T-helper 2 cell (primary cell): ENCODE results near the gene PACS2.
"Not testable (repeated sequence)": the region's sequence is repeated elsewhere in the genome, so short reads cannot be mapped to it uniquely, and the experiment has no call there.

Experiments used
- DNase-seq, 5 experiments: peaks; one replicate each; pipeline versions ENCODE4 v3.0.0 to v3.0.0-alpha.2; 2012 to 2022
- total RNA-seq, 2 donors: gene quantifications; one replicate each; lab custom pipeline; 2026; lab: John Stamatoyannopoulos, UW

The PACS2 gene
- 76.1 to 81.1 reads per million in 2 donors for total RNA-seq

GRCh38 chr14:105314287-105315200 is at the start of gene PACS2:
Gene PACS2, plus strand, starts transcription at chr14:105314748. Its CDS starts 171 bp downstream, at chr14:105314919.
- DNase-seq: peak; percentile 62 to 95 (median 71)

DNA sequence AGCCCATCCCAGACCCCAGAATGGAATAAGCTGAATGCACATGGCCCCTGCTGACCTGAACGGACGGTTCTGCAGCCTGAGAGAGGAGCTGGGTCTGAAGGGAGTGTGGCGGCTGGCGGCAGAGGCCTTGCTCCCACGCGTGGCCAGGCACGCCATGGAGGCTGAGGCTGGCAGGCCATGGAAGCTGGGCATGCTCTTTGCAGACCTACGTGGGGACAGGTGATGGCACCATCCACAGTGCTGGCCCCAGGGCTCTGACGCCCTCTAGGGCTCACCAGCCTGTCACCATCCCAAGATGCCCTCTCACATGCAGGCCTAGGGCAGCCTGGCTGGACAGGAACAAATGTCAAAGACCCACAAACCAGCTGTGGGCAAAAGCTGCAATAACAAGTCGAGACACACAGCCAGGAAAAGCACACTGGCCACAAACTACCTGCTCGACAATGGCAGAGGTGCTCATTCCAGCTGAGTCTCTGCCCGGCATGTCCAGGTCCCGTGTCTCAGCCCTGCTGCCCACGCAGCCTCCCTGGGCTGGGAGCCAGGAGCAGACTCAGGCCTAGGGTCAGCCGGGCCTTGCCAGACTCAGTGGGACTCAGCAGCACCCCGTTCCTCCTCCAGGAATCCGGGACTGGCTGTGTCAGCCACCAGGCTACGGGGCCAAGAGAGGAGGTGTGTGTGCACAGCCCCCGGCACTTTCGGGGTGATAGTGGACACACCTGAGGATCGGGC is 46.6 kb upstream of the PACS2 start:
- DNase-seq: no peak

GRCh38 chr14:105268736-105269354 is 45.7 kb upstream of the PACS2 start:
- DNase-seq: no peak

GRCh38 chr14:105269405-105269804 is 45.1 kb upstream of the PACS2 start:
- no peak for DNase-seq

- no peak for DNase-seq
Measured at GRCh38 chr14:105271224-105271890, 43.2 kb upstream of the PACS2 start.

DNA sequence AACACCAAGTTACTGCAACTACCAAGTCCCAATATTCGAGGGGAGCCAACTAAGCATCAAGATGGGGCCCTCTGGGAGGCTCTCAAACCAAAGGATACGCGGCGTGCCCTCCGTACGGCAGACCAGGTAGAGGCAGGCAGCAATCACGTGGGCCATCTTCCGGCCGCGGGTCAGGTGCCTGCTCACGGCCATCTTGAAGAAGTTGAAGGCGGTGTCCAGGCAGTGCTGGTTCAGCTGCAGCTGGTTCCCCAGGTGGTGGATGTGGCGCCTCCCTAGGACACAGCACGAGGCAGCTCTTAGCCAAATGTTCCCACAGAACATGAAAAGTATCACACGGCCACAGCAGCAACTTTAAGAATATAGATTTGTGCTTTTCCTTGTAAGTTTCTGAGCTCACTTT is 41.9 kb upstream of the PACS2 start:
- no peak for DNase-seq

DNA sequence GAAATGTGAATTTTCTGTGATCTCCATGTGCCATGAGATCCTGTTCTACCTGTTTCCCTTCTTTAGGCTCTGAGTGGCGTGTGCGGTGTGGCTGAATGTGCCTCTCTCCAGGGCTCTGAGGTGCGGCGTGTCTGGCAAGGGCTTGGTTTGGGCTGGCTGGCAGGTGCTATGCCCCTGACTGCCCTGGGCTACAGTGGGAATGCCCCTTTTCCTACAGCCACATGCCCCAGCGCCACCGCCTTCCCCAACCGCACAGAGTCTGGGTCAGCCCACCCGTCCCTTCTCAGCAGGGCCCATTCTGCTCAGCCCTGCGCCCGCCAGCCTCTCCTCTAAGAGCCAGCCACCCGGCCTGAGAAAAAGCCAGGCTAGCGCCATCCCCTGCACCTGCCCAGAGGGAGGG is 41.5 kb upstream of the PACS2 start:
- no peak for DNase-seq

DNA sequence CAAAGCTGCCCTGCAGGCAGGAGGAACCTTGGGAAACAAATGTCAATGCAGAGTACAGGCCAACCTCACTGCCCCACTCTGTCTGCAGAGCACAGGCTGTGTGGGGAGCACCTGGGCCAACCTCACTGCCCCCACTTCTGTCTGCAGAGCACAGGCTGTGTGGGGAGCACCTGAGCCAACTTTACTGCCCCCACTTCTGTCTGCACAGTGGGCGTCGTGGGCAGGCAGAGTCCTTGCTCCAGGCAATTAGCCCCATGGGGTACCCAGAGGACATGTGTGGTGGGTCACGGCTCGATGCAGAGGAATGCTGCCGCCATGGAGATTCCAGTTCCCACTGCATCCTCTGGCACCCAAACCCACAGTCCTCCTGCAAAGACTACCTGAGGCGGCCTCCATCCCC is 39.9 kb upstream of the PACS2 start:
- DNase-seq: no peak

DNA sequence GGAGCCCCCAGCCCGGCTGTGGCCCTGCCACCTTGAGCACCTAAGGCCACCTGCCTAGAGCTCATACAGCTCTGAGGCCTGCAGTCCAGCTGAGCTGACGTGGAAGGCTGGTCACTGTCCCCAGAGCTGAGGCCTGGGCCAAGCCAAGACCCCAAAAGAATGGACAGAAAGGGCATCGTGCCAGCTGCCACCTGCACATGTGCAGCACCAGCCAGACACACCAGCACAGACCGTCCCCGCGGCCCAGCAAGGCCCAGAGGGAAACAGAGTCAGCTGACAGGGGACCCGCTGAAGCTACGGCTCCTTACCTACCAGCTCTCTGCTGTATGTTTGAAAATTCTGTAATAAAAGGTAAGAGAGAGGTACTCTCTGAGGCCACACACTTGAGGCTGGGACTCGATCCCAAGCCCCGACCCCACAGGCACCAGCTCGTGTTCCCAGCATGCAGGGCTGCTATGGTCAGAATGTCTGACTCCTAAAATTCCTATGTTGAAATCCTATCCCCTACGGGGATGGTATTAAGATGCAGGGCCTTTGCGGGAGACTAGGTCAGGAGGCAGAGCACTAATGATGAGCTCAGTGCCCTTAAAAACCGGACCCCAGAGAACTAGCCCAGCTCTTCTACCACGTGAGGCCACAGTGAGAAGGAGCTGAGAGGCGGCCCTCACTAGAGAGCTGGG is 39.1 kb upstream of the PACS2 start:
- DNase-seq: no peak

DNA sequence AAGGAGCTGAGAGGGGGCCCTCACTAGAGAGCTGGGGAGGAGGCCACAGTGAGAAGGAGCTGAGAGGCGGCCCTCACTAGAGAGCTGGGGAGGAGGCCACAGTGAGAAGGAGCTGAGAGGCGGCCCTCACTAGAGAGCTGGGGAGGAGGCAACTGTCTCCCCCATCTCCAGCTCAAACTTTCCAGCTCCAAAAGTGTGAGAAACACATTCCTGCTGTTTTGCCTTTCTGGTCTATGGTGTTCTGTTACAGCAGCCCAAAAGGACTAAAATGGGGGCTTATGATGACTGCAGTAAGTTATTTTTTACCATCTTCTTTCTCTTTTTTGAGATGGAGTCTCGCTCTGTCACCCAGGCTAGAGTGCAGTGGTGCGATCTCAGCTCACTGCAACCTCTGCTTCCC is 37.1 kb upstream of the PACS2 start:
- not testable (repeated sequence) for DNase-seq

DNA sequence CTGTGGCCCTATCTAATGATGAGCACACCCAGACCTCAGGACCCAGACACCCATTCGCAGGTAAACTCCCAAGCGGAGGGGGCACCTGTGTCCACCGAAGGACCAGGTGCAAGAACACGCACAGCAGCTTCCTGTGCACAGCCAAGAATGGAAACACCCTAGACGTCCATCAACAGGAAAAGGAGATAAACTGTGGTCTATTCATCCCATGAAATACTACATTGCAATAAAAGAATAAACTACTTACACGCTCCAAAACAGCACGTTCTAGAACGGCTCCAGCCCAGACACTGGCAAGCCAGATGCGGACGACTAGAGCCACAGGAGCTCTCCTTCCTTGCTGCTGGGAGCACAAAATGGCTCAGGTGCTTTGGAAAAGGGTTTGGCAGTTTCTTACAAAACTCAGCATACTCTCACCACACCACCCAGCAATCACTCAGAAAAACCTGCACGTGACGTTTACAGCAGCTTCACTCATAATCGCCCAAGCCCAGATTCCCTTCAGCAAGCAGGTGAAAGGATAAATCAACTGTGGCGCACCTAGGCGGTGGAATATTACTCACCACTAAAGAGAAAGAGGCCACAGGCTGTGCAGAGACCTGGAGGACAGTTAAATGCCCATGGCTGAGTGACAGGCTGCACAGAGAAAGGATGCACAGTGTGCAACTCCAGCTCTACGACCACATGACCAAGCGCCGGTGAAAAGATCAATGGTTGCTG is 34.7 kb upstream of the PACS2 start:
- no peak for DNase-seq

- DNase-seq: no peak
Measured at GRCh38 chr14:105280525-105280924, 34.0 kb upstream of the PACS2 start.

- DNase-seq: peak in 1 of 5 experiments; percentile 49
Measured at GRCh38 chr14:105281371-105282097, 33.0 kb upstream of the PACS2 start.

GRCh38 chr14:105282098-105282725 is 32.3 kb upstream of the PACS2 start:
- no peak for DNase-seq

DNA sequence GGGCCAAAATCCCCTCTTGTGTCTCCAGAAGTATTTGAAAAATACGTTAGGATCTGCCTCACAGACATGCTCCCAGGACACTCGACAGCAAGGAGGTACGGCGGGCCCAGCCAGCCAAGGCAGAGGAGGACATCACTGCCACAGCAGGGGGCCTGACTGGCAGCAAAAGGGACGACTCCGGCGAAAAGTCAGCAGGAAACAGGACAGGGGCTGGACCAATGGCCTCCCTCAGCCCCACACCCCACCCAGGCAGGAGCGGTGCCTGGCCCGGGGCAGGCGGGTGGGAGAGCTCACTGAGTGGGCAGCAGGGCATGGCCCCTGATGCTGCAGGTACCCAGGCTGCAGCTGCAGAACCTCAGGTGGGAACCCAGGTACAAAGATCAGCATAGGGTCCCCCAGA is 31.5 kb upstream of the PACS2 start:
- no peak for DNase-seq

GRCh38 chr14:105283899-105284298 is 30.6 kb upstream of the PACS2 start:
- DNase-seq: no peak

GRCh38 chr14:105285174-105285573 is 29.4 kb upstream of the PACS2 start:
- DNase-seq: no peak

- no peak for DNase-seq
Measured at GRCh38 chr14:105286759-105287144, 27.8 kb upstream of the PACS2 start.

DNA sequence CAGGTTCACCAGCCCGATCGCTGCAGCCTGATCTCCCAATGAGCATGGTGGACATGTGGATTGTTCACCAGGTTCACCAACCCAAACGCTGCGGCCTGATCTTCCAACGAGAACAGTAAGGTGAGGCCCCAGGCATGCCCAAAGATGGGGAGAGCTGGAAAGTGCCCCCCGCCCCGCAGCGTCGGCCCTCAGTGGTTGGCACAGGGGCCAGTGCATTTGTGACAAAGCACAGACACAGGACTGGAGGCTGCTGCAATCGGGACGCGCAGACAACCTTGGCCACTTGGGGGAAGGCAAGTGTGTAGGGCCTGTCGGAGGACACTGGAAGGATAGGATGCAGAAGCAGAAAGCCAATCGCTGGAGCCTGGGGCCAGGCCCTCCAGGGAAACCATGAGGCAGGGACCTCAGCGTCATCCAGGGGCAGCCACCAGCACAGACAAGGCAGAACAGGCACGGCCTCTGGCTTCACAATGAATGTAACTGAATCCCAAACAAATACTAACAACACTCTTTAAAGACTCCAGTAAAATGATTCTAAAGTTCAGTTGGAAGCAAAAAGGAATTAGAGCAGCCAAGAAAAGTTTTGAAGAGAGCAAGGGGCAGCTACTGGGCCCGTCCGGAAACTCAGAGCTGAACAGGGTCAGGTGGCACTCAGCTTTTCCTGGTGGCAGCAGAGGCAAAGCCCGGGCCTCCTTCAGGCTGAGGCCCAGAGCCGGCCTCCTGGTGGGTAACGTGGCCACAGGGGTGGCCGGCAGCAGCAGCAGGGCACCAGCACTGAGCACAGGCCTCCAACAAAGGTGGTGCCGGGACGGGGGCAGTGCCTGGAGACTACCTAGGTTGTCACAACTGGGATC is 27.1 kb upstream of the PACS2 start:
- no peak for DNase-seq
